Adrenal gland (tissue), 12 donors: Measurements from ENCODE around the gene BRINP1. TPM values are rescaled to one million over a fixed set of nuclear protein-coding genes. Genes with fewer than 3 reads are reported as not detected.

Experiments
- DNase-seq, 7 donors: peaks; one replicate each; pipeline ENCODE4 v3.0.0-alpha.2; 2019 to 2020
- H3K27ac ChIP-seq, 5 donors: fragments of 200-600 bp; sonication (generic) in 4 of 5; 1 replicate in 3 of 5; 2 replicates in 2 of 5; pipeline versions ENCODE4 v1.5.1 to v1.8.0; 2016 to 2020; ENCODE audit warnings: mild to moderate bottlenecking in 1 of 5
- H3K27me3 ChIP-seq: fragments of 200-600 bp; 2 replicates; pipeline ENCODE4 v1.8.0; 2021
- H3K36me3 ChIP-seq, 2 donors: fragments of 200-600 bp; replicated peaks in 1 of 2; 1 replicate in 1 of 2; 2 replicates in 1 of 2; pipeline versions ENCODE4 v1.5.1 to v1.8.0; 2018 to 2022
- H3K4me1 ChIP-seq, 2 donors: fragments of 200-600 bp; replicated peaks in 1 of 2; 1 replicate in 1 of 2; 2 replicates in 1 of 2; pipeline versions ENCODE4 v1.5.1 to v1.8.0; 2018 to 2021
- H3K4me3 ChIP-seq, 4 donors: fragments of 200-600 bp; sonication (generic) in 3 of 4; one replicate each; pipeline ENCODE4 v1.5.1; 2016 to 2018
- H3K9me3 ChIP-seq, 3 donors: fragments of 200-600 bp; sonication (generic) in 1 of 3; replicated peaks in 1 of 3; 1 replicate in 2 of 3; 2 replicates in 1 of 3; pipeline versions ENCODE4 v1.5.1 to v1.8.0; 2016 to 2021
- CTCF ChIP-seq, 6 experiments: fragments of 450-650 bp in 4 of 6; fragments of 200-600 bp in 2 of 6; sonication (generic) in 1 of 6; IDR thresholded peaks; 1 replicate in 5 of 6; 2 replicates in 1 of 6; pipeline versions ENCODE4 v1.5.1 to v1.8.0; 2016 to 2021; ENCODE audit warnings: antibody characterized with exemption in 6 of 6, mild to moderate bottlenecking in 2 of 6, moderate library complexity in 1 of 6
- POLR2A ChIP-seq, 2 donors: fragments of 450-650 bp; IDR thresholded peaks; one replicate each; pipeline ENCODE4 v1.6.1; 2017; ENCODE audit warnings: antibody characterized with exemption in 2 of 2, mild to moderate bottlenecking in 2 of 2, moderate library complexity in 1 of 2
- WGBS, 4 donors: extraction: QIAGEN DNeasy Blood & Tissue Kit in 2 of 4; methylation state at CpG; one replicate each; pipeline versions ENCODE4 v1.1.5 to v1.1.7; 2013 to 2017; 5-methylcytosine and 5-hydroxymethylcytosine counted together
- intact Hi-C, 2 donors: fragments of 100-400 bp; cut with DNase I; formaldehyde crosslinking; loops; one replicate each; pipeline versions ENCODE4 v1.14.1 to v1.15.0; 2022 to 2023
- polyA plus RNA-seq, 3 donors: library from polyadenylated mRNA; stranded (reverse); fragments of 200-250 nt in 2 of 3; fragments of 350-450 nt in 1 of 3; fragmentation: Illumina TruSeq in 1 of 3; extraction: RNeasy Lipid Tissue Mini Kit (QIAGEN cat#74804) in 1 of 3; gene quantifications; one replicate each; pipeline ENCODE4 v1.2.3, GENCODE V29; 2013 to 2014
- total RNA-seq, 9 donors: library from RNA; depleted of rRNA in 4 of 9; stranded (reverse); fragments of >200 nt in 4 of 9; fragments of 120-200 nt in 1 of 9; fragmentation: NEBNext Ultra II Directional in 1 of 9; extraction: Animal tissue kit (Norgen Biotek cat#: 25700) in 1 of 9; gene quantifications; one replicate each; pipeline versions ENCODE4 v1.1.0 to v1.2.4, GENCODE V29; 2013 to 2023
- donor health status: healthy with polysubstance abuse.
- donor health status: Bipolar disorder and iron deficiency.
- donor health status: DM: yes; HTN: yes; CAD: no.
- donor health status: DM: no; HTN: no; CAD: no.
- donor health status: DM: no; HTN: no; CAD: no.
- donor health status: DM: yes; HTN: yes; CAD: no.

The BRINP1 gene
- total and polyA plus RNA-seq, 12 donors: 0.07 to 6.4 (median 1.2) TPM; not detected in 1

- intact Hi-C loops: no loop called here
- no peaks in the 10 kb centered on the region for H3K36me3 ChIP-seq
- no peaks in the 10 kb centered on the region for H3K4me1 ChIP-seq
- H3K9me3 ChIP-seq: no peaks in the 10 kb centered on the region
- H3K27ac ChIP-seq: no peak overlapping the region
- no peak for DNase-seq
- TF ChIP-seq POLR2A (IDR thresholded peaks at IDR 0.05) (no peak), CTCF (IDR thresholded peaks at IDR 0.05) (no peak)
- no peak overlapping the region for H3K4me3 ChIP-seq
- 69 to 75% (median 70%) methylated on average over 1 of the region's 1 CpG for WGBS, 4 donors
- no peaks in the 10 kb centered on the region for H3K27me3 ChIP-seq
Observed at GRCh38 chr9:119165131-119165530, 204.1 kb downstream of the BRINP1 start.

DNA sequence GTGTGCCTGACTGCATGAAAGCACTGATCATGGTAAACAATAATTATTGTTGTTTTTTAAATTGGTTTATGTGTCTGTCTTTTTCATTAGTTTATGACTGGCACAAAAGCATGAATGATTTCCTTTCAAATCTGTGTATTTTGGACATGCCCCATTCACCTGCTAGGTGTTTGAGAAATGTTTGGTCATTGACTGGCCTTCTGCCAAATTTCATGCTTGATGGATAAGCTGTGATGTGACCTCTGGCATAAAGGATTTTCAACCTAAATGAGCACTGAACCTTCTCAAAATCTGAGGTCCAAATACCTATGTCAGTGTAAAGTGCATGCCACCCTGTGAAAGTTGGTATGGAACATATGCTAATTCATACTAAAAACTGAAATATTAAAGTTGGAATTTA, 204.5 kb downstream of the BRINP1 start:
- Histone ChIP-seq H3K4me1 (no peaks in the 10 kb centered on the region), H3K27ac (no peak overlapping the region), H3K27me3 (no peaks in the 10 kb centered on the region), H3K9me3 (no peaks in the 10 kb centered on the region), H3K4me3 (no peak overlapping the region), H3K36me3 (no peaks in the 10 kb centered on the region)
- intact Hi-C loops: no loop called here
- no peak for DNase-seq
- TF ChIP-seq POLR2A (IDR thresholded peaks at IDR 0.05): no peak
- TF ChIP-seq CTCF (IDR thresholded peaks at IDR 0.05): no peak

- no peaks in the 10 kb centered on the region for H3K9me3 ChIP-seq
- no peaks in the 10 kb centered on the region for H3K27me3 ChIP-seq
- no peaks in the 10 kb centered on the region for H3K36me3 ChIP-seq
- no peak for DNase-seq
- no peak overlapping the region for H3K4me3 ChIP-seq
- no peak for TF ChIP-seq POLR2A (IDR thresholded peaks at IDR 0.05)
- no peak for TF ChIP-seq CTCF (IDR thresholded peaks at IDR 0.05)
- H3K27ac ChIP-seq: no peak overlapping the region
- intact Hi-C loops: no loop called here
- no peaks in the 10 kb centered on the region for H3K4me1 ChIP-seq
Observed at GRCh38 chr9:119160551-119160950, 208.7 kb downstream of the BRINP1 start.

- Histone ChIP-seq H3K4me3 (no peak overlapping the region), H3K27ac (no peak overlapping the region), H3K4me1 (no peaks in the 10 kb centered on the region), H3K9me3 (no peaks in the 10 kb centered on the region), H3K36me3 (no peaks in the 10 kb centered on the region), H3K27me3 (no peaks in the 10 kb centered on the region)
- intact Hi-C loops: no loop called here
- TF ChIP-seq CTCF (IDR thresholded peaks at IDR 0.05): no peak
- TF ChIP-seq POLR2A (IDR thresholded peaks at IDR 0.05): no peak
- DNase-seq: no peak
- WGBS, 4 donors: 78 to 84% (median 82%) methylated on average over 2 of the region's 2 CpGs
Observed at GRCh38 chr9:119159386-119159785, 209.8 kb downstream of the BRINP1 start.
